PC-3 (cell line): ENCODE measurements around the gene NDC1.

Experiments used
- CTCF ChIP-seq: fragments of 300-600 bp; sonication (generic); conservative IDR thresholded peaks from 2 replicates; pipeline ENCODE4 v1.5.1; 2017; ENCODE audit warnings: antibody characterized with exemption, low read depth, mild to moderate bottlenecking, low read length
- EZH2 ChIP-seq: fragments of 300-600 bp; sonication (generic); IDR thresholded peaks from one replicate; pipeline ENCODE4 v1.6.1; 2017; ENCODE audit warnings: antibody characterized with exemption, mild to moderate bottlenecking, low read length; ENCODE audit not compliant: unreplicated experiment

- TF ChIP-seq CTCF (no peak), EZH2 (no peak)
These were observed 511 bp downstream of the NDC1 start for GRCh38 chr1:53837646-53837923.
